ENCODE measurements around the gene GABRQ.

DNA sequence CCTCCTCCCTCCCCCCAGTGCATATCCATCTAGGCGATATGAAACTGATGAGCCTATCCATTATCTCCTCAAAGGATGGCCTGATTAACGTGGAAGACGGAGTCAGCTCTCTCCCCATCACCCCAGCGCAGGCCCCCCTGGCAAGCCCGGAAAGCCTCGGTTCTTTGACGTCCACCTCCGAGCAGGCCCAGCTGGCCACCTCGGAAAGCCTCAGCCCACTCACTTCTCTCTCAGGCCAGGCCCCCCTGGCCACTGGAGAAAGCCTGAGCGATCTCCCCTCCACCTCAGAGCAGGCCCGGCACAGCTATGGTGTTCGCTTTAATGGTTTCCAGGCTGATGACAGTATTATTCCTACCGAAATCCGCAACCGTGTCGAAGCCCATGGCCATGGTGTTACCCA, 14.8 kb downstream of the GABRQ start:
- TF ChIP-seq EZH2 (IDR thresholded peaks at IDR 0.05) (no peak), POLR2AphosphoS5 (IDR thresholded peaks at IDR 0.05; ENCODE audit: borderline replicate concordance, low read depth, low read length) (no peak)

All from SK-N-MC (cell line).